Measurements from ENCODE around the gene SDC3. TPM values are rescaled to one million over a fixed set of nuclear protein-coding genes. Genes with fewer than 3 reads are reported as not detected.

SDC3 gene
- polyA plus RNA-seq, 3 donors, result 0.05 to 1.2 (median 0.12) TPM

DNA sequence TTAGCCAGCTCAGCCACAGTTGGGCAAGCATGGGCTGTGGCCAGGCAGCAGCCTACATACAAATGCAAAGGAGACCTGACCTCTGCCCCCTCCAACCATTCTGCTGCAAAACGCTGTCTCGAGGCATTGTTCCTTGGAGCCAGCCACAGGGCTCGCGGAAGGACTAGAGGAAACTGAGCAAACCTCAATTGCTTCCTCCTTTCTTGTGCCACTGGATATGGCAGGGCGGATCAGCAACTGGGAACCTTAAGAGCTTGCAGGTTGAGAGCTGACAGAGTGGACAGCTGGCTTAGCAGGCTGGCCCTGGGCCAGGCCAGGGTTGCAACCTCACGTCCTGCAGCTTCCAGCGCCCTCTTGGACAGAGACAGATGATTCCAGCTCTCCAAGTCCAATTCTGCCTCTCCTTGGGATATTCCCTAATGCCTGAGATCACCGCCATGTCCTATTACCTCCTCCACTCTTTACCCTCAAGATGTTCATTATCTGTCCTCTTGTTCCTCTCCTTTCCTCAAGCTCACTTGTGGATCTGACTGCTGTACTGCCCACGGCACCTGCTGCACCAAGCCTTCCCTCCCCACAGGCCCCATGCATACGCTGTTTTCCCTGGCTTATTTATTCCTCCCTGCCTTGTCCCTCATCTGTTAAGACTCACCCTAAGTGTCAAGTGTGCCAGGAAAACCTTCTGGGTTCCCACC is 67.5 kb downstream of the SDC3 start:
- peaks cover 13 to 15% of the 10 kb centered on the region in 2 donors for H3K4me1 ChIP-seq (ENCODE audit: control insufficient read depth in 1 of 2, insufficient read depth in 2 of 2, low read length in 2 of 2)
- Mint-ChIP-seq H3K4me3 (peak overlapping the region in 1 of 2 donors; percentile 72), H3K9me3 (peaks cover 0 to 11% (median 6%) of the 10 kb centered on the region in 7 donors), H3K36me3 (peaks cover 0 to 4% of the 10 kb centered on the region in 2 donors), H3K27me3 (ENCODE audit: low read depth in 3 of 3) (peaks cover 96 to 100% (median 97%) of the 10 kb centered on the region in 3 donors), H3K4me1 (peaks cover 16% of the 10 kb centered on the region), H3K27ac (peak overlapping the region in 1 of 7 donors; percentile 23)
- no peak overlapping the region for H3K9ac ChIP-seq (ENCODE audit: insufficient read depth, low read length, poor library complexity, severe bottlenecking)
- peak overlapping the region in 1 of 3 experiments; percentile 8 for H3K4me3 ChIP-seq (replicated peaks in 1 of 3; ENCODE audit: low read depth in 2 of 3, low read length in 3 of 3)
- no peak overlapping the region for H2AFZ ChIP-seq (ENCODE audit: insufficient read depth, low read depth, low read length, poor library complexity, severe bottlenecking)
- intact Hi-C loops (cut with micrococcal nuclease), result no loop called here
- H3K27ac ChIP-seq (ENCODE audit: low read depth in 1 of 2, low read length in 2 of 2), result no peak overlapping the region
- peak overlapping the region; percentile 8 for H3K4me2 ChIP-seq (replicated peaks; ENCODE audit: extremely low read depth, low read length, poor library complexity, severe bottlenecking)
- TF ChIP-seq, protein P1, sequence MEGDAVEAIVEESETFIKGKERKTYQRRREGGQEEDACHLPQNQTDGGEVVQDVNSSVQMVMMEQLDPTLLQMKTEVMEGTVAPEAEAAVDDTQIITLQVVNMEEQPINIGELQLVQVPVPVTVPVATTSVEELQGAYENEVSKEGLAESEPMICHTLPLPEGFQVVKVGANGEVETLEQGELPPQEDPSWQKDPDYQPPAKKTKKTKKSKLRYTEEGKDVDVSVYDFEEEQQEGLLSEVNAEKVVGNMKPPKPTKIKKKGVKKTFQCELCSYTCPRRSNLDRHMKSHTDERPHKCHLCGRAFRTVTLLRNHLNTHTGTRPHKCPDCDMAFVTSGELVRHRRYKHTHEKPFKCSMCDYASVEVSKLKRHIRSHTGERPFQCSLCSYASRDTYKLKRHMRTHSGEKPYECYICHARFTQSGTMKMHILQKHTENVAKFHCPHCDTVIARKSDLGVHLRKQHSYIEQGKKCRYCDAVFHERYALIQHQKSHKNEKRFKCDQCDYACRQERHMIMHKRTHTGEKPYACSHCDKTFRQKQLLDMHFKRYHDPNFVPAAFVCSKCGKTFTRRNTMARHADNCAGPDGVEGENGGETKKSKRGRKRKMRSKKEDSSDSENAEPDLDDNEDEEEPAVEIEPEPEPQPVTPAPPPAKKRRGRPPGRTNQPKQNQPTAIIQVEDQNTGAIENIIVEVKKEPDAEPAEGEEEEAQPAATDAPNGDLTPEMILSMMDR (IDR thresholded peaks at IDR 0.05), result no peak
- H3K27me3 ChIP-seq (ENCODE audit: control insufficient read depth in 2 of 2, insufficient read depth in 2 of 2, low read length in 2 of 2), result peaks cover 82 to 96% of the 10 kb centered on the region in 2 donors
- peak; percentile 49 to 60 (median 50) for DNase-seq
- H3K79me2 ChIP-seq (ENCODE audit: insufficient read depth, low read length), result no peaks in the 10 kb centered on the region
- H4K20me1 ChIP-seq (ENCODE audit: insufficient read depth, low read length), result no peaks in the 10 kb centered on the region
- peaks cover 0 to 7% of the 10 kb centered on the region in 2 donors for H3K9me3 ChIP-seq (replicated peaks in 1 of 2; ENCODE audit: control insufficient read depth in 1 of 2, insufficient read depth in 1 of 2, low read length in 2 of 2)
- 7% methylated on average over 10 of the region's 10 CpGs for WGBS (ENCODE audit: insufficient coverage)
- H3K36me3 ChIP-seq (replicated peaks in 1 of 2; ENCODE audit: control insufficient read depth in 1 of 2, insufficient read depth in 2 of 2, low read length in 2 of 2), result no peaks in the 10 kb centered on the region

DNA sequence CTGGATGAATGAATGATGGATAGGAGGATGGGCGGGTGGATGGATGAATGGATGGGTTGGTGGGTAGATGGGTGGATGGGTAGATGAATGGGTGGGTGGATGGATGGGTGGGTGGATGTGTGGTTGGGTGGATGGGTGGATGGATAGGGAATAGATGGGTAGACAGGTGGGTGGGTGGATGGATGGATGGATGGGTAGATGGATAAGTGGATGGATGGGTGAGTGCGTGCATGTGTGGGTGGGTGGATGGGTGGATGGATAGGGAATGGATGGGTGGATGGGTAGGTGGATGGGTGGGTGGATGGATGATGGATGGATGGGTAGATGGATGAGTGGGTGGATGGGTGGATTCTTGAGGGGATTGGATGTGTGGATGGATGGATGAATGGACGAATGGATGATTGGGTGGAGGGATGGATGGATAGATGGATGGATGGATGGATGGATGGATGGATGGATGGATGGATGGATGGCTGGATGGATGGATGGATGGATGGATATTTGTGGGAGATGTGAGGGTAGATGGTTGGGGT is 68.7 kb downstream of the SDC3 start:
- Mint-ChIP-seq H3K4me1 (peaks cover 16% of the 10 kb centered on the region), H3K27ac (no peak overlapping the region), H3K9me3 (peaks cover 0 to 11% (median 4%) of the 10 kb centered on the region in 7 donors), H3K36me3 (peaks cover 0 to 4% of the 10 kb centered on the region in 2 donors), H3K4me3 (peak overlapping the region in 1 of 2 donors; percentile 81), H3K27me3 (ENCODE audit: low read depth in 3 of 3) (peaks cover 86 to 95% (median 90%) of the 10 kb centered on the region in 3 donors)
- no peak for DNase-seq
- Histone ChIP-seq H3K9ac (ENCODE audit: insufficient read depth, low read length, poor library complexity, severe bottlenecking) (no peak overlapping the region), H4K20me1 (ENCODE audit: insufficient read depth, low read length) (no peaks in the 10 kb centered on the region), H3K4me3 (replicated peaks in 1 of 3; ENCODE audit: low read depth in 2 of 3, low read length in 3 of 3) (no peak overlapping the region), H3K79me2 (ENCODE audit: insufficient read depth, low read length) (no peaks in the 10 kb centered on the region), H3K27me3 (ENCODE audit: control insufficient read depth in 2 of 2, insufficient read depth in 2 of 2, low read length in 2 of 2) (peaks cover 74 to 90% of the 10 kb centered on the region in 2 donors), H3K4me2 (replicated peaks; ENCODE audit: extremely low read depth, low read length, poor library complexity, severe bottlenecking) (no peak overlapping the region), H3K4me1 (ENCODE audit: control insufficient read depth in 1 of 2, insufficient read depth in 2 of 2, low read length in 2 of 2) (peaks cover 13 to 15% of the 10 kb centered on the region in 2 donors), H3K9me3 (replicated peaks in 1 of 2; ENCODE audit: control insufficient read depth in 1 of 2, insufficient read depth in 1 of 2, low read length in 2 of 2) (peaks cover 0 to 7% of the 10 kb centered on the region in 2 donors), H2AFZ (ENCODE audit: insufficient read depth, low read depth, low read length, poor library complexity, severe bottlenecking) (no peak overlapping the region), H3K27ac (ENCODE audit: low read depth in 1 of 2, low read length in 2 of 2) (no peak overlapping the region), H3K36me3 (replicated peaks in 1 of 2; ENCODE audit: control insufficient read depth in 1 of 2, insufficient read depth in 2 of 2, low read length in 2 of 2) (no peaks in the 10 kb centered on the region)
- intact Hi-C loops (cut with micrococcal nuclease), result no loop called here
- TF ChIP-seq, protein P1 (IDR thresholded peaks at IDR 0.05), result no peak
- 93% methylated on average over 3 of the region's 3 CpGs for WGBS (ENCODE audit: insufficient coverage)

Measured in CD14-positive monocyte (primary cell).